H9 (cell line): ENCODE results near the gene KCNJ1. TPM values are rescaled to one million over a fixed set of nuclear protein-coding genes. Genes with fewer than 3 reads are reported as not detected.

Source experiments
- DNase-seq: peaks from one replicate; pipeline ENCODE4 v3.0.0-alpha.2; 2017
- H2AFZ ChIP-seq: one replicate; pipeline ENCODE4 v1.6.1; 2013; ENCODE audit warnings: mild to moderate bottlenecking, low read length, control low read depth, moderate library complexity
- H2AK5ac ChIP-seq: 2 replicates; pipeline ENCODE4 v1.6.1; 2013; ENCODE audit warnings: low read length, control low read depth, mixed read lengths; ENCODE audit not compliant: insufficient read length
- H2BK120ac ChIP-seq: one replicate; pipeline ENCODE4 v1.6.1; 2013; ENCODE audit warnings: low read depth, mild to moderate bottlenecking, low read length, control low read depth, inconsistent platforms; ENCODE audit not compliant: poor library complexity, severe bottlenecking
- H2BK12ac ChIP-seq: 2 replicates; pipeline ENCODE4 v1.6.1; 2013; ENCODE audit warnings: low read length, control low read depth, mixed read lengths, low read depth; ENCODE audit not compliant: insufficient read length
- H2BK15ac ChIP-seq: 2 replicates; pipeline ENCODE4 v1.6.1; 2013; ENCODE audit warnings: low read depth, low read length, control low read depth
- H2BK20ac ChIP-seq: one replicate; pipeline ENCODE4 v1.6.1; 2013; ENCODE audit warnings: low read depth, mild to moderate bottlenecking, low read length, control low read depth, inconsistent platforms; ENCODE audit not compliant: poor library complexity, severe bottlenecking
- H2BK5ac ChIP-seq: 2 replicates; pipeline ENCODE4 v1.6.1; 2013; ENCODE audit warnings: low read length, control low read depth, mixed read lengths; ENCODE audit not compliant: insufficient read length
- H3K14ac ChIP-seq: 2 replicates; pipeline ENCODE4 v1.6.1; 2013; ENCODE audit warnings: low read length, control low read depth; ENCODE audit not compliant: insufficient read depth
- H3K18ac ChIP-seq: 2 replicates; pipeline ENCODE4 v1.6.1; 2013; ENCODE audit warnings: low read depth, mild to moderate bottlenecking, mixed read lengths, low read length, control low read depth; ENCODE audit not compliant: insufficient read length
- H3K23ac ChIP-seq: 2 replicates; pipeline ENCODE4 v1.6.1; 2013; ENCODE audit warnings: low read length, control low read depth, mixed read lengths, low read depth; ENCODE audit not compliant: insufficient read length
- H3K23me2 ChIP-seq: 2 replicates; pipeline ENCODE4 v1.6.1; 2013; ENCODE audit warnings: low read depth, mild to moderate bottlenecking, mixed read lengths, low read length, control low read depth; ENCODE audit not compliant: insufficient read length, poor library complexity, severe bottlenecking
- H3K27ac ChIP-seq: 2 replicates; pipeline ENCODE4 v1.5.1; 2013; ENCODE audit warnings: low read length, control low read depth, mixed read lengths, low read depth; ENCODE audit not compliant: insufficient read length
- H3K27me3 ChIP-seq: 2 replicates; pipeline ENCODE4 v1.6.1; 2013; ENCODE audit warnings: low read length, control low read depth, inconsistent platforms; ENCODE audit not compliant: insufficient read depth
- H3K4ac ChIP-seq: 2 replicates; pipeline ENCODE4 v1.6.1; 2013; ENCODE audit warnings: low read depth, mild to moderate bottlenecking, control low read depth, inconsistent platforms, low read length, moderate library complexity
- H3K4me1 ChIP-seq: 2 replicates; pipeline ENCODE4 v1.6.1; 2013; ENCODE audit warnings: low read length, control low read depth, inconsistent platforms; ENCODE audit not compliant: insufficient read depth
- H3K4me2 ChIP-seq: 2 replicates; pipeline ENCODE4 v1.6.1; 2013; ENCODE audit warnings: low read length, control low read depth, mixed read lengths; ENCODE audit not compliant: insufficient read length, insufficient read depth
- H3K56ac ChIP-seq: 2 replicates; pipeline ENCODE4 v1.6.1; 2013; ENCODE audit warnings: low read depth, mild to moderate bottlenecking, mixed read lengths, low read length, control low read depth; ENCODE audit not compliant: insufficient read length
- H3K79me1 ChIP-seq: 2 replicates; pipeline ENCODE4 v1.6.1; 2013; ENCODE audit warnings: low read depth, mild to moderate bottlenecking, moderate library complexity, low read length, control low read depth, inconsistent platforms; ENCODE audit not compliant: insufficient read depth, poor library complexity, severe bottlenecking
- H3K79me2 ChIP-seq: 2 replicates; pipeline ENCODE4 v1.6.1; 2013; ENCODE audit warnings: low read length, control low read depth, inconsistent platforms; ENCODE audit not compliant: insufficient read depth
- H3K9ac ChIP-seq: 2 replicates; pipeline ENCODE4 v1.6.1; 2013; ENCODE audit warnings: low read length, control low read depth, mixed read lengths; ENCODE audit not compliant: insufficient read length; ENCODE audit errors: extremely low read depth
- H3K9me3 ChIP-seq: one replicate; pipeline ENCODE4 v1.6.1; 2013; ENCODE audit warnings: low read depth, low read length, inconsistent platforms; ENCODE audit not compliant: control insufficient read depth
- H3T11ph ChIP-seq: one replicate; pipeline ENCODE4 v1.6.1; 2013; ENCODE audit warnings: mild to moderate bottlenecking, low read length, control low read depth, inconsistent platforms
- H4K20me1 ChIP-seq: one replicate; pipeline ENCODE4 v1.6.1; 2013; ENCODE audit not compliant: control insufficient read depth, insufficient read length, insufficient read depth
- H4K5ac ChIP-seq: 2 replicates; pipeline ENCODE4 v1.6.1; 2013; ENCODE audit warnings: low read depth, mild to moderate bottlenecking, mixed read lengths, low read length, control low read depth; ENCODE audit not compliant: insufficient read length
- H4K8ac ChIP-seq: replicated peaks from 2 replicates; pipeline ENCODE4 v1.6.1; 2013; ENCODE audit warnings: low read length, control low read depth, mixed read lengths, low read depth; ENCODE audit not compliant: insufficient read length
- H4K91ac ChIP-seq: 2 replicates; pipeline ENCODE4 v1.6.1; 2013; ENCODE audit warnings: low read depth, mild to moderate bottlenecking, moderate library complexity, mixed read lengths, low read length, control low read depth; ENCODE audit not compliant: insufficient read length
- H3K27ac Mint-ChIP-seq, 3 experiments: 2 replicates in 2 of 3; 3 replicates in 1 of 3; pipeline ENCODE4 v1.8.0; 2020 to 2021; ENCODE audit warnings: mixed read lengths in 3 of 3, mild to moderate bottlenecking in 1 of 3, moderate library complexity in 1 of 3
- H3K27me3 Mint-ChIP-seq: 2 replicates; pipeline ENCODE4 v1.8.0; 2021; ENCODE audit warnings: low read depth, mild to moderate bottlenecking, moderate library complexity, mixed read lengths
- H3K36me3 Mint-ChIP-seq, 3 experiments: 2 replicates in 2 of 3; 3 replicates in 1 of 3; pipeline ENCODE4 v1.8.0; 2020 to 2021; ENCODE audit warnings: low read depth in 3 of 3, mixed read lengths in 3 of 3; ENCODE audit not compliant: insufficient read depth in 1 of 3
- H3K4me1 Mint-ChIP-seq, 2 experiments: 2 replicates each; pipeline ENCODE4 v1.8.0; 2020; ENCODE audit warnings: mixed read lengths in 2 of 2
- H3K4me3 Mint-ChIP-seq, 2 experiments: 2 replicates in 1 of 2; 3 replicates in 1 of 2; pipeline ENCODE4 v1.8.0; 2020 to 2021; ENCODE audit warnings: mild to moderate bottlenecking in 2 of 2, mixed read lengths in 2 of 2, moderate library complexity in 1 of 2
- H3K9me3 Mint-ChIP-seq, 2 experiments: 2 replicates in 1 of 2; 3 replicates in 1 of 2; pipeline ENCODE4 v1.8.0; 2020; ENCODE audit warnings: mild to moderate bottlenecking in 2 of 2, mixed read lengths in 2 of 2, moderate library complexity in 1 of 2
- WGBS: extraction: QIAGEN DNeasy Blood & Tissue Kit; methylation state at CpG from one replicate; pipeline ENCODE4 v1.1.7; 2013; ENCODE audit warnings: missing lambda C conversion rate, low lambda C conversion rate, mixed read lengths; ENCODE audit not compliant: insufficient read length; ENCODE audit errors: extremely low coverage; 5-methylcytosine and 5-hydroxymethylcytosine counted together
- total RNA-seq: library from RNA; stranded (reverse); gene quantifications from 2 replicates; pipeline ENCODE4 v1.2.1, GENCODE V29; 2021
- TF ChIP-seq, protein P1 (sequence below): fragments of 200-600 bp; sonication (generic); conservative IDR thresholded peaks from 3 replicates; pipeline ENCODE4 v1.8.0; 2021; ENCODE audit warnings: antibody characterized with exemption, mild to moderate bottlenecking

Gene KCNJ1
- total RNA-seq, 1 experiment from 2014 or later = not detected

DNA sequence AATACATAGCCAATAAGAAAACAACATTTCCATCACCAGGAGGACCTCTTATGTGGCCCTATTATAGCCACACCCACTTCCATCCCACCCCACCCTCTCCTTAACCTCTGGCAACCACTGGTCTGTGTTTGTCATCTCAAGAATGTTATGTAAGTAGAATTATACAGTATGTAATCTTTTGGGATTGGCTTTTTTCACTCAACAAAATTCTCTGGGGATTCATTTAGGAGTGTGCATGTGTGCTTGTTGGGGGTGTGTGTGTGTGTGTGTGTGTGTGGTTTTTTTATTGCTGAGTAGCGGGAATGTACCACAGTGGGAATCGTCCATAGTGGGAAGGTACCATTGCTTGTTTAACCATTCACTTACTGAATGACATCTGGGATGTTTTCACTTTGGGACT lies 29.3 kb upstream of the KCNJ1 start:
- Histone ChIP-seq H4K91ac (no peak overlapping the region), H3K14ac (no peak overlapping the region), H2BK20ac (no peak overlapping the region), H2BK5ac (no peak overlapping the region), H4K20me1 (peaks cover under 1% of the 10 kb centered on the region), H3T11ph (no peak overlapping the region), H3K23me2 (no peaks in the 10 kb centered on the region), H2AK5ac (no peak overlapping the region), H3K4ac (no peak overlapping the region), H2BK15ac (no peak overlapping the region), H2BK120ac (no peak overlapping the region), H3K27me3 (peaks cover 41% of the 10 kb centered on the region), H3K56ac (no peak overlapping the region), H3K23ac (no peak overlapping the region), H3K79me2 (no peaks in the 10 kb centered on the region), H4K8ac (no peak overlapping the region), H3K9me3 (no peaks in the 10 kb centered on the region), H3K79me1 (no peaks in the 10 kb centered on the region), H2BK12ac (no peak overlapping the region), H3K27ac (no peak overlapping the region), H3K18ac (no peak overlapping the region), H3K4me1 (no peaks in the 10 kb centered on the region), H3K4me2 (no peak overlapping the region), H4K5ac (no peak overlapping the region), H2AFZ (no peak overlapping the region), H3K9ac (no peak overlapping the region)
- H3K4me3 Mint-ChIP-seq = no peak overlapping the region
- DNase-seq = no peak
- peaks cover 93% of the 10 kb centered on the region for H3K27me3 Mint-ChIP-seq
- WGBS = no CpG with 5 or more reads among the region's 2 CpGs
- H3K36me3 Mint-ChIP-seq = no peaks in the 10 kb centered on the region
- H3K9me3 Mint-ChIP-seq = no peaks in the 10 kb centered on the region; a peak in 2 of 5 replicates
- peaks cover 14 to 20% of the 10 kb centered on the region in 2 experiments for H3K4me1 Mint-ChIP-seq
- no peak overlapping the region for H3K27ac Mint-ChIP-seq
- TF ChIP-seq, protein P1, sequence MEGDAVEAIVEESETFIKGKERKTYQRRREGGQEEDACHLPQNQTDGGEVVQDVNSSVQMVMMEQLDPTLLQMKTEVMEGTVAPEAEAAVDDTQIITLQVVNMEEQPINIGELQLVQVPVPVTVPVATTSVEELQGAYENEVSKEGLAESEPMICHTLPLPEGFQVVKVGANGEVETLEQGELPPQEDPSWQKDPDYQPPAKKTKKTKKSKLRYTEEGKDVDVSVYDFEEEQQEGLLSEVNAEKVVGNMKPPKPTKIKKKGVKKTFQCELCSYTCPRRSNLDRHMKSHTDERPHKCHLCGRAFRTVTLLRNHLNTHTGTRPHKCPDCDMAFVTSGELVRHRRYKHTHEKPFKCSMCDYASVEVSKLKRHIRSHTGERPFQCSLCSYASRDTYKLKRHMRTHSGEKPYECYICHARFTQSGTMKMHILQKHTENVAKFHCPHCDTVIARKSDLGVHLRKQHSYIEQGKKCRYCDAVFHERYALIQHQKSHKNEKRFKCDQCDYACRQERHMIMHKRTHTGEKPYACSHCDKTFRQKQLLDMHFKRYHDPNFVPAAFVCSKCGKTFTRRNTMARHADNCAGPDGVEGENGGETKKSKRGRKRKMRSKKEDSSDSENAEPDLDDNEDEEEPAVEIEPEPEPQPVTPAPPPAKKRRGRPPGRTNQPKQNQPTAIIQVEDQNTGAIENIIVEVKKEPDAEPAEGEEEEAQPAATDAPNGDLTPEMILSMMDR = no peak
